HAP-1 (cell line): Measurements from ENCODE around the gene PIN1.
"Not testable (repeated sequence)": the region's sequence is repeated elsewhere in the genome, so short reads cannot be mapped to it uniquely, and the experiment has no call there.

Source experiments
- DNase-seq, 2 experiments: peaks; one replicate each; pipeline ENCODE4 v3.0.0-alpha.2; 2016 to 2020; ENCODE audit warnings: low spot score in 2 of 2
- H3K27me3 ChIP-seq: fragments of 250-450 bp; sonication (Bioruptor Pico); 2 replicates; pipeline ENCODE4 v1.5.1; 2020; ENCODE audit warnings: low read depth, mild to moderate bottlenecking, moderate library complexity
- H3K36me3 ChIP-seq: fragments of 250-450 bp; sonication (Bioruptor Pico); replicated peaks from 2 replicates; pipeline ENCODE4 v1.5.1; 2020; ENCODE audit warnings: mild to moderate bottlenecking
- H3K4me1 ChIP-seq: fragments of 250-450 bp; sonication (Bioruptor Pico); 2 replicates; pipeline ENCODE4 v1.5.1; 2020; ENCODE audit warnings: mild to moderate bottlenecking
- H3K4me3 ChIP-seq: fragments of 250-450 bp; sonication (Bioruptor Pico); 2 replicates; pipeline ENCODE4 v1.5.1; 2020; ENCODE audit warnings: mild to moderate bottlenecking, moderate library complexity
- H3K9me3 ChIP-seq: fragments of 250-450 bp; sonication (Bioruptor Pico); 2 replicates; pipeline ENCODE4 v1.5.1; 2020; ENCODE audit warnings: mild to moderate bottlenecking, moderate library complexity
- in situ Hi-C: fragments of 300-500 bp; cut with MboI; formaldehyde crosslinking; loops from 3 replicates; pipeline ENCODE4 v1.14.3; 2020; ENCODE audit warnings: low sequenced_read_pairs, inconsistent platforms, mixed read lengths

PIN1 gene

DNA sequence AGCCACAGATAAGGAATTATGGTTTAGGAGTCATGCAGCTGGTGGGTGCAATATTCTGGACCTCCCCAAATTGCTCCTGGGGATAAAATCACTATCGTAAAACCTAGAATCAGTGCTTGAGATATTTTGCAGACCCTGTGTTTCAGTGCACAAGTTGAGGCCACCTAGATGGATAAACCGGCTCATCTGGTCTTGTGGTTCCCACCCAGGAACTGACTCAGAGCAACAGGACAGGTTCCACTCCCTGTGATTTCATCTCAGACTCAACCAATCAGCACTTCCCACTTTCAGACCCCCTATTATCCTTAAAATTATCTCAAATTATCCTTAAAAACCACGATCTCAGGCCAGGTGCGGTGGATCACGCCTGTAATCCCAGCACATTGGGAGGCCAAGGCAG is 37.2 kb upstream of the PIN1 start:
- H3K4me1 ChIP-seq = no peaks in the 10 kb centered on the region; the same call in 1 of the 2 replicates
- in situ Hi-C loops = loop anchor here (25.0 kb wide), 1 partner anchor 486 kb away; the partner anchor contains the start of genes ZNF559 and ZNF699
- H3K36me3 ChIP-seq = no peaks in the 10 kb centered on the region
- H3K4me3 ChIP-seq = no peak overlapping the region
- no peaks in the 10 kb centered on the region for H3K9me3 ChIP-seq
- H3K27me3 ChIP-seq = no peaks in the 10 kb centered on the region
- no peak for DNase-seq

DNA sequence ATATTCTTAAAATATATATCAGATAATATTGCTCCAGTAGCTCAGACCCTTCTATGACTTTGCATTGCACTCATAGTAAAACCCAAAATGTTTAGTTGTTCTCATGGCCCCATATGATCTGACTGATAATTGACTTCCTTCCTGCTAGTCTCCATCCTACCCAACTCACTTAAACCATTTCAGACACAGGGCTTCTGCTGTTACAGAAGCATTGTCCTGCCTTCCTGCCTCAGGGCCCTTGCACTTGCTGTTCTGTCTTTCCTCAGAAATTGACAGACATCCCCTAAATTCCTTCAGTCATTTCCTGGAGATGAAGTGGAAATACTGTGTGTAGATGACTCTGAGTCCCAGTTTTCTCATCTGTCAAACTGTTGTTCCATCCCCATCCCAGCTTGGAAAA is 36.0 kb upstream of the PIN1 start:
- Histone ChIP-seq H3K4me3 (no peak overlapping the region), H3K9me3 (no peaks in the 10 kb centered on the region), H3K27me3 (no peaks in the 10 kb centered on the region), H3K36me3 (no peaks in the 10 kb centered on the region), H3K4me1 (no peaks in the 10 kb centered on the region; the same call in 1 of the 2 replicates)
- in situ Hi-C loops = loop anchor here (25.0 kb wide), 1 partner anchor 487 kb away; the partner anchor contains the start of genes ZNF559 and ZNF699
- DNase-seq = no peak

DNA sequence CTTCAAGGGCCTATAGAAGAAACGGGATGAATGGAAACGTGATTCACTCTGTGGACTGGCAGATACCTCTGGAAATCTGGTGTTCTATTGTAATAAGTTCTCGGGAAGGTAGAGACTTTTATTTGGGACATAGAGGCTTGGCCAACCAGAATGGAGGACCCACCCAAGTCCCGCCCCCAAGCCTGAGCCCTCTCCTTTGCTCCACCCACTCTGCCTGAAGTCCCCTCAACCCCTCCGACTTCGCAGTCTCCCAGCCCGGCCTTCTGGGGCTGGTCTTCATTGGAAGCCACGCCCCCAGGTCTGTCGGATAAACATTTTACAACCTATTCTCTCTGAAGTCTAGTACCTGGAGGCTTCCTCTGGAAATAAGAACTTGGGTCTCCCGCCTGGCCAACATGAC is 33.1 kb upstream of the PIN1 start:
- no peaks in the 10 kb centered on the region for H3K9me3 ChIP-seq
- no peaks in the 10 kb centered on the region for H3K36me3 ChIP-seq
- in situ Hi-C loops = no loop called here
- peak in 1 of 2 experiments; percentile 40 for DNase-seq
- no peak overlapping the region for H3K4me3 ChIP-seq
- H3K4me1 ChIP-seq = no peaks in the 10 kb centered on the region
- H3K27me3 ChIP-seq = no peaks in the 10 kb centered on the region

DNA sequence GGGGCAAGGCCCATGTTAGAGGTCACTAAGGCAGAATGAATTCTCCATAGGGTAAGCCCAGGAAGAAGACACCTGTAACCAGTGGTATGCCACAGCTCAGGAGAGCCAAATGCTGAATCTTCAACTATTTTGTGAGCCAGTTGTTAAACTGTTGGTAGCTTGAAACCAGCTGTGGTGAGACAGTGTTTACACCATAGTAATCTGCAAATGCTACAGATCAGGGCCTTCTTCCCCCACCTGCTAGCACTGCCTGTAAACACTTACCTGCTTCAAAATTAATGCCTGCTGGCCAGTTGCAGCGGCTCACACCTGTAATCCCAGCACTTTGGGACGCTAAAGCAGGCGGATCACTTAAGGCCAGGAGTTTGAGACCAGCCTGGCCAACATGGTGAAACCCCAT is 28.3 kb upstream of the PIN1 start:
- H3K4me1 ChIP-seq = no peaks in the 10 kb centered on the region
- no peaks in the 10 kb centered on the region for H3K27me3 ChIP-seq
- no peak for DNase-seq
- H3K4me3 ChIP-seq = no peak overlapping the region
- in situ Hi-C loops = no loop called here
- peaks cover 23% of the 10 kb centered on the region for H3K36me3 ChIP-seq
- H3K9me3 ChIP-seq = no peaks in the 10 kb centered on the region

DNA sequence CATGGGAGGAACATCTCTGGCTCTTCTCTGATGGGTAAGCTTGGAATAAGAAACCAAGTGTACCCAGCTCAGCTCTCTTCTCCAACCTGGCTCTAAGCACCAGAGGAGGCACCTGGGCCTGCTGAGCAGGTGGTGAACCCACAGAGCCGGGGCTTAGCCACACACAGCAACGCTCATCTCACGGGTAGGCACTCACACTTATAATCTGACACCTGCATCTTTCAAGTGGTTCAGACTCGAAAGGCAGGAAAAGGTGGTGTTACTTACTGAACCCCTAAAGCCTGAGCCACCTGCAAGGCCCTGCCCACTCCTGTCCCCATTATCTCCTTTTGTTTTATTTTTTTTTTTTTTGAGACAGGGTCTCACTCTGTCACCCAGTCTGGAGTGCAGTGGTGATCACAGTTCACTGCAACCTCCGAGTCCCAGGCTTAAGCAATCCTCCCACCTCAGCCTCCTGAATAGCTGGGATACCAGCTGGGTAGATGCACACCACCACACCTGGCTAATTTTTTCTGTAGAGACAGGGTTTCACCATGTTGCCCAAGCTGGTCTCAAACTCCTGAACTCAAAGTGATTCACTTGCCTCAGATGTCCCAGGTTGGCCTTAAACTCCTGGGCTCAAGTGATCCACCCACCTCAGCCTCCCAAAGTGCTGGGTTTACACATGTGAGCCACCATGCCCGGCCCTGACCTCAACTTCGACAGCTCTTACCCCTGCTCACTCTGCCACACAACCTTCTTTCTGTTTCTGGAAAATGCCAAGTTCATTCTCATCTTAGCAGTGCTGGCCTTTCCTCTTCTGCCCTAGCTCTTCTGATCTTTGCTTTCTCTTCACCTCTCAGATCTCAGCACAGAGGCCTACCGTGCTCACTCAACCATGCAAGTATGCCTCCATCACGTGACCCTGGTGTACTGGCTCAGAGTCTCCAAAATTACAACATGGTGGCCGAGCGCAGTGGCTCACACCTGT is 26.0 kb upstream of the PIN1 start:
- Histone ChIP-seq H3K4me3 (no peak overlapping the region), H3K36me3 (peaks cover 26% of the 10 kb centered on the region)
- in situ Hi-C loops = no loop called here

DNA sequence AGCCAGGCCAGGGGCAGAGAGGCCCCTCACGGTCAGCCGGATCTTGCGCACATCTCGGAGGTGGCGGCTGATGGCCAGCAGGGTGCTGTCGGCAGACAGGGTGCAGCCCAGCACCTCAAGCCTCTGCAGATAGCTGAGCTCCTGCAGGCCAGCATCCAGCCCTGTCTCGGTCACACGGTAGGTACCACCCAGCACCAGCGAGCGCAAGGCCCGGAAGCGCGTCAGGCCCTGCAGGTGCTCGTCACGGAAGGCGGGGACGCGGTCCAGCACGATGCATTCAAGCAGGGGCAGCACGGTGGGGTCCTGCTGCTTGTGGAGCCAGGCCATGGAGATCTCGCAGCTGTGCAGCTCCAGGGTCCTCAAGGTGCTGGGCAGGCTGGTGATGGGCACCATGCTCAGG is 24.0 kb upstream of the PIN1 start:
- H3K27me3 ChIP-seq = no peaks in the 10 kb centered on the region
- in situ Hi-C loops = no loop called here
- peaks cover 2% of the 10 kb centered on the region for H3K9me3 ChIP-seq
- H3K36me3 ChIP-seq = peaks cover 26% of the 10 kb centered on the region
- H3K4me1 ChIP-seq = no peaks in the 10 kb centered on the region
- H3K4me3 ChIP-seq = no peak overlapping the region
- DNase-seq = no peak

More for the DNA sequence above, 26.0 kb upstream of the PIN1 start:
- DNase-seq = no peak
- no peaks in the 10 kb centered on the region for H3K27me3 ChIP-seq
- no peaks in the 10 kb centered on the region for H3K9me3 ChIP-seq
- H3K4me1 ChIP-seq = no peaks in the 10 kb centered on the region

DNA sequence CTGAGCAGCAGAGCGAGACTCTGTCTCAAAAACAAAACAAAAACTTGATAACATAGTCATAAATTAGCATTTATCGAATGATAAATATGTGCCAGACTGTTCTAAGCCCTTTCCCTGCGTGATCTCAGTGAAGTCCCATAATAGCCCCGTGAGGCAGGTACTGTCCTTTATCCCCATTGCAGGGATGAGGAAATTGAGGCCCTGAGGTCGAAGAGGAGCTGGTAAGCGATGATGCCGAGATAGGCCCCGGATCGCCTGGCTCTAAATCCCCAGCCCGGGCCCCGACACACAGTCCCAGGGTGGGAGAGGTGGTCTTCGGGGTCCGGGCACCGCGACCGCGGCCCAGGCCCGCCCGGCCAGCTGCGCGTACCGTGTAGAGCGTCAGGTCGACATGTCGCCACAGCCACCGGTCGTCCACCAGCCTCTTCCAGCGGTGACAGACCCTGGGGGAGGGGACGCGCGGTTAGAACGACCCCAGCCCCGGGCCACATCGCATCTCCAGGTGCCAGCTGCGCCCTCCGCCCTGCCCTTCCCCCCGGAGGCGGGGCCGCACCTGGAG is 16.9 kb upstream of the PIN1 start:
- Histone ChIP-seq H3K9me3 (peaks cover 7% of the 10 kb centered on the region), H3K36me3 (peaks cover 3% of the 10 kb centered on the region), H3K27me3 (no peaks in the 10 kb centered on the region), H3K4me3 (peak overlapping the region; percentile 92), H3K4me1 (peaks cover 12% of the 10 kb centered on the region; the same call in 1 of the 2 replicates)
- no peak for DNase-seq
- in situ Hi-C loops = no loop called here

DNA sequence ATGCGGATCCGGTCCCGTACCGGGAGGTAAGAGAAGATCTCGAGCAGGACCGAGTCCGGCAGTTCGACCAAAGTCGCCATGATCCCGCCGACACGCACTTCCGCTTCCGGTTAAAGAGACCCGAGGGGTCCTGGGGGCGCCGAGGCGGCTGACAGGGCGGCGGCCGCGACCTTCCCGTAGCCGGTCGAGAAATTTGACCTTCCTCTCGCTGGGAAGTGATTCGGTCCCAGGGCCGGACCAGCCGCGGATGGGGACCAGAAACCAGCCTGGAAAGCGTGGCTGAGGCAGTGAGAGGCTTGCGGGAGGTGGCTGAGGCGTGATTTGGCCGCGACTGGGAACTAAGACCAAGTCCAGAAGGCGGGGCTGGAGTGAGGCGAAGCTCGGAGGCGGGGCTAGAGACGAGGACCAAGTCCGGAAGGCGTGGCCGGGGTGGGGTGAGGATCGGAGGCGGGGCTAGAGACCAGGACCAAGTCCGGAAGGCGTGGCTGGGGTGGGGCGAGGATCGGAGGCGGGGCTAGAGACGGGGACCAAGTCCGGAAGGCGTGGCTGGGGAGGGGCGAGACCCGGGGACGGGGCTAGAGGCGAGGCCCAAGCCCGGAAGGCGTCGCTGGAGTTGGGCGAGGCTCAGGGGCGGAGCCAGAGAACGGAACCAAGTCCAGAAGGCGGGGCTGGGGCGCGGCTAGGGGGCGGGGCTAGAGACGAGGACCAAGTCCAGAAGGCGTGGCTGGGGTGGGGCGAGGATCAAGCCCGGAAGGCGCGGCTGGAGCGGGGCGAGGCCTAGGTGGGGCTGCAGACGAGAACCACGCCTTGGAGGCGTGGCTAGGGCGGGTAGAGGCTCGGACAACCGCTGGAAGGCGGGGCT is 16.2 kb upstream of the PIN1 start, which contains the start of gene FBXL12:
FBXL12 (minus strand) TSS at position 346 of the 862 bp plus-strand sequence; CDS start at position 80, 266 bp downstream.
- Histone ChIP-seq H3K4me1 (peaks cover 12% of the 10 kb centered on the region; the same call in 1 of the 2 replicates), H3K27me3 (no peaks in the 10 kb centered on the region), H3K36me3 (peaks cover 2% of the 10 kb centered on the region), H3K4me3 (peak within 1 kb of the TSS; percentile 92), H3K9me3 (peaks cover 7% of the 10 kb centered on the region)
- peak; percentile 95 to 100 for DNase-seq
- in situ Hi-C loops = no loop called here

DNA sequence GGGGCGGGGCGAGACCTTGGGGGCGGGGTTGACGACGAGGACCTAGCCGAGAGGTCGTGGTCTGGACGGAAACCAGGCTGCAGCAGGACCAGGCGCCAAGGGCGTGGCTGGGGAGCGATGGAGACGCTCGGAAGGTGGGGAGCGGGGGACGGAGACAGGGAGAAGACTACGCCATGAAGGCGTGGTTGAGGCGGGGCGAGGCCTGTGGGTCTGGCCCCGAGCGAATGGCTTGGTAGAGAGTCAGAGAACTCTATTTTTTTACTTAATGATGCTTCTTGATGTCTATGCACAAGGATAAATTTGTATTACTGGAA is 15.6 kb upstream of the PIN1 start:
- no peak for DNase-seq
- Histone ChIP-seq H3K4me3 (peak overlapping the region; percentile 13), H3K9me3 (peaks cover 7% of the 10 kb centered on the region), H3K27me3 (no peaks in the 10 kb centered on the region), H3K36me3 (no peaks in the 10 kb centered on the region; the same call in none of the 2 replicates), H3K4me1 (peaks cover 12% of the 10 kb centered on the region; the same call in 1 of the 2 replicates)
- in situ Hi-C loops = no loop called here

DNA sequence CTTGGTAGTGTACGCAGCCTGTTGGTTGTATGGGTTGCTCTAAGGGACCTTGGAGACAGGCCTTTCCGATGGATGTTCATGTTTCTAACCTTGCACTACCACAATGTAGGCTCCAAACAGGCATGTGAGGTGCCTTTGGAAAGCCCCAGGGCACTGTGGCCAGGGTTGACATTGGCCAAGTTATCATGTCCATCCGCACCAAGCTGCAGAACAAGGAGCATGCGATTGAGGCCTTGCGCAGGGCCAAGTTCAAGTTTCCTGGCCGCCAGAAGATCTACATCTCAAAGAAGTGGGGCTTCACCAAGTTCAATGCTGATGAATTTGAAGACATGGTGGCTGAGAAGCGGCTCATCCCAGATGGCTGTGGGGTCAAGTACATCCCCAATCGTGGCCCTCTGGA is 15.1 kb upstream of the PIN1 start:
- H3K9me3 ChIP-seq, H3K36me3 ChIP-seq, H3K27me3 ChIP-seq, in situ Hi-C loops, DNase-seq: not testable (repeated sequence)
- H3K4me3 ChIP-seq = peak overlapping the region; percentile 13
- peaks cover 12% of the 10 kb centered on the region; the same call in 1 of the 2 replicates for H3K4me1 ChIP-seq

DNA sequence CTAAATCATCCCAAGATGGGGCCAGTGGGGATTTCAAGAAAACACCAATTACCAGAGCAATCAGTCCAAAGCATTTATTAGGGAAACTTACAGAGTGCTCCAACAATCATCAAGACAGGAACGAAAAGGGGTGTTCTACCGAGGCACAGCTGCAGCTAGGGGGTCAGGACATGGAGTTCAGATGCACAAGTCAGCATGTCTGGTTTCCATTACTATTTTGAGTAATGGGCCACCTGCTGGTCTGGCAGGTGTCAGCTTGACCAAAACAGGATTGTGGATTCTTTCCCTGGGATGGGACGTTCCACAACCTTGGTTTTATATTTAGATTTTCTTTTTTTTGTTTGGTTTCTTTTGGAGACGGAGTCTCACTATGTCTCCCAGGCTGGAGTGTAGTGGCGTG is 11.3 kb upstream of the PIN1 start:
- Histone ChIP-seq H3K4me1 (peaks cover 4% of the 10 kb centered on the region; the same call in 1 of the 2 replicates), H3K9me3 (no peaks in the 10 kb centered on the region), H3K36me3 (no peaks in the 10 kb centered on the region; the same call in none of the 2 replicates), H3K4me3 (no peak overlapping the region), H3K27me3 (no peaks in the 10 kb centered on the region)
- in situ Hi-C loops = no loop called here
- DNase-seq = no peak

DNA sequence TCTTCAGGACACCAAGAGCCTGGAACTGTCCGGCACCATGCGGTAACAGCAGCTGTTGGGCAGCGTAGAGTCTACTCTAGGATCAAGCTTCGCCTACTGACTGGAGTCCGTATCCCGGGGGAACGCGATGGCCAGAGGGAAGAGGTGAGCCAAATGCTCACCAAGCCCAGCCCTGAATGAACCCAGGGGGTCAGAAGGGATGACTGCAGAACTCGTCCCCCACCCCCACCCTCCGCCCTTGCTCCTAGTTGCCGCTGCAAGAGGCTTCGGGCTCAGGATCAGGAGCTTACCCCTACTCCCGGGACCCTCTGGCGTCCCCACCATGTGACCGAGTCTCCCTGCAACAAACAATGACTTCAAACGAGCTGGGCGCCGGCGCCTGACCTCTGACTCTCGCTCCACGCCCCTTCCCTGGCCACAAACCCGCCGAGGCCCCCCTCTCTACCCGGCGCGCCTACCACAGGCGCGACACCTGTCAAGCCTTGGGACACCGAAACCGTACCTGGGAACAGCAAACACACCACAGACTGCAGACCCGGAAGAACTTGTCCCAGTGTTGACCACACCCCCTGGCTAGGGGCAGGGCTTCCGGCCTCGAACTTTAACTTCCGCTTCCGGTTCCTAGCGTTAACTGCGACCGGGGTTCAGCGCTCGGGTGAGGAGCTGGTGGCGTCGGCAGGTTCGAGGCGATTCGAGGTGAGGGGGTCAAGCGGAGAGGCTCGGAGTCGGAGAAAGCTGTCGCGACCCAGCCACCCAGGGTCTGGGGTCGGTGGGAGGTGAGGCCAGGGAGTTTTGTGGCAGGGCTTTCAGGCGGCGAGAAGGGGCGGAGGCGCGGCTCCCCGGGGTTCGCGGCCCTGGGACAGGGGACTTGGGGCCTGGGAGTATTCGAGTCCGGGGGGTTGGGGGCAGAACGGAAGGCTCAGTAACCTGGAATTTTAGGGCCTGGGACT is 7.6 kb upstream of the PIN1 start, which contains the start of gene UBL5:
UBL5 (plus strand) TSS at position 630 of the 950 bp plus-strand sequence. CDS start 420 bp downstream, outside the sequence.
- peaks cover 10% of the 10 kb centered on the region for H3K36me3 ChIP-seq
- no peaks in the 10 kb centered on the region for H3K9me3 ChIP-seq
- H3K4me1 ChIP-seq = no peaks in the 10 kb centered on the region
- peak; percentile 85 to 94 for DNase-seq
- peak within 1 kb of the TSS; percentile 96 for H3K4me3 ChIP-seq
- in situ Hi-C loops = no loop called here
- H3K27me3 ChIP-seq = no peaks in the 10 kb centered on the region
